ENCODE measurements around the gene RNF34. TPM values are rescaled to one million over a fixed set of nuclear protein-coding genes. Genes with fewer than 3 reads are reported as not detected.

The RNF34 gene
- total and polyA plus RNA-seq, 2 of the 13 experiments (the other 11 are each of a cell fraction or from before 2014, with no cell fraction given), result 36.8 to 53.2 TPM

DNA sequence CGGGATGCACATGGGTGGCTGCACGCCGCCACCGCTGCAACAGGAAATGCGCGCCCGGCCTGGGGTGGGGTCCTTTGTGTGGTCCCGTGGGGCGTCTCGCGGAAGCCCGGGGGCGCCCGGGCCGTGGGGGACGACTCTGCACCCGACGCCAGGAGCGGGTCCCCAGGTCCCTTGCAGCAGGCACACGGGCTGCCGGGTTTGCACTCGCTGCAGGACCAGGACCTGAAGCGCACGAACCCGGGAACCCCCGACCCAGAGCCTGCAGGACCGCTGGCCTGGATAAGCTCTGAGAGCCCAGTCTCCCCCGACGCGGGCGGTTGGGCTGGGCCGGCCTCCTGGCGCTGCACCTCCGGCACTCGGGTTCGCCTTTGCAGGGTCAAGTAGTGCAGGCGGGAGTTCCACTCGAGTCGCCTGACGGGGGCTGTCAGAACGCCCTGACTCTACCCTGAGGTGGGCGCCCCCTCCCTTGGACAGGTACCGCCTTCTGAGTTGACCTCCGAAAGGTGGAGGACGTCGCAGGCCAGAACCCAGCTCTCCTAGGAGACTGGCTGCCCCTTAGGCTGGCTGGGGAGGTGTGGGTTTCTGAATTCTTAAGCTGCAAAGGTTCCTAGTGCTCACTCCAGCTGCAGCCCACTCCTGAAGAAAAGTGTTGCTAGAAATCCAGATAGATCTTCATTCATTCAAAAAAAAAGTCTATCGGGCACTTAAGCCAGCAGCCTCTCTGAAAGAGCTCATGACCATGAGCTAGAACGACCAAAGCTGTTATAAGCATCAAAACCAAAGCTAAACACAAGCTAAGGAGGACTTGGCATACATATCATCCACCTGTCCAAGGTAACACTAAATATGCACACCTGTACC, 68.0 kb downstream of the RNF34 start (continued):
- TF ChIP-seq, protein P1, sequence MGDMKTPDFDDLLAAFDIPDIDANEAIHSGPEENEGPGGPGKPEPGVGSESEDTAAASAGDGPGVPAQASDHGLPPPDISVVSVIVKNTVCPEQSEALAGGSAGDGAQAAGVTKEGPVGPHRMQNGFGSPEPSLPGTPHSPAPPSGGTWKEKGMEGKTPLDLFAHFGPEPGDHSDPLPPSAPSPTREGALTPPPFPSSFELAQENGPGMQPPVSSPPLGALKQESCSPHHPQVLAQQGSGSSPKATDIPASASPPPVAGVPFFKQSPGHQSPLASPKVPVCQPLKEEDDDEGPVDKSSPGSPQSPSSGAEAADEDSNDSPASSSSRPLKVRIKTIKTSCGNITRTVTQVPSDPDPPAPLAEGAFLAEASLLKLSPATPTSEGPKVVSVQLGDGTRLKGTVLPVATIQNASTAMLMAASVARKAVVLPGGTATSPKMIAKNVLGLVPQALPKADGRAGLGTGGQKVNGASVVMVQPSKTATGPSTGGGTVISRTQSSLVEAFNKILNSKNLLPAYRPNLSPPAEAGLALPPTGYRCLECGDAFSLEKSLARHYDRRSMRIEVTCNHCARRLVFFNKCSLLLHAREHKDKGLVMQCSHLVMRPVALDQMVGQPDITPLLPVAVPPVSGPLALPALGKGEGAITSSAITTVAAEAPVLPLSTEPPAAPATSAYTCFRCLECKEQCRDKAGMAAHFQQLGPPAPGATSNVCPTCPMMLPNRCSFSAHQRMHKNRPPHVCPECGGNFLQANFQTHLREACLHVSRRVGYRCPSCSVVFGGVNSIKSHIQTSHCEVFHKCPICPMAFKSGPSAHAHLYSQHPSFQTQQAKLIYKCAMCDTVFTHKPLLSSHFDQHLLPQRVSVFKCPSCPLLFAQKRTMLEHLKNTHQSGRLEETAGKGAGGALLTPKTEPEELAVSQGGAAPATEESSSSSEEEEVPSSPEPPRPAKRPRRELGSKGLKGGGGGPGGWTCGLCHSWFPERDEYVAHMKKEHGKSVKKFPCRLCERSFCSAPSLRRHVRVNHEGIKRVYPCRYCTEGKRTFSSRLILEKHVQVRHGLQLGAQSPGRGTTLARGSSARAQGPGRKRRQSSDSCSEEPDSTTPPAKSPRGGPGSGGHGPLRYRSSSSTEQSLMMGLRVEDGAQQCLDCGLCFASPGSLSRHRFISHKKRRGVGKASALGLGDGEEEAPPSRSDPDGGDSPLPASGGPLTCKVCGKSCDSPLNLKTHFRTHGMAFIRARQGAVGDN (CRISPR knock-in tag; IDR thresholded peaks at IDR 0.05), result peak; percentile 74
- TF ChIP-seq SRSF4 (IDR thresholded peaks at IDR 0.05; ENCODE audit: low read depth, low read length, poor library complexity, severe bottlenecking) (no peak), MEIS2 (CRISPR knock-in tag; IDR thresholded peaks at IDR 0.05) (0 out of 2 replicates have a peak, but pooled peaks have one; percentile 11), KDM6A (CRISPR knock-in tag; IDR thresholded peaks at IDR 0.05; ENCODE audit: low read depth) (no peak), CHD4 (IDR thresholded peaks at IDR 0.05; ENCODE audit: borderline replicate concordance, low read length) (no peak), POLR2G (IDR thresholded peaks at IDR 0.05; ENCODE audit: low read depth, low read length) (peak; percentile 55; the same call in 1 of the 2 replicates), ZFY (CRISPR knock-in tag; IDR thresholded peaks at IDR 0.05) (0 out of 2 replicates have a peak, but pooled peaks have one; percentile 17), ZNF619 (CRISPR knock-in tag; IDR thresholded peaks at IDR 0.05) (no peak), MXD1 (CRISPR knock-in tag; IDR thresholded peaks at IDR 0.05) (no peak; the same call in 1 of the 2 replicates), HNRNPL (IDR thresholded peaks at IDR 0.05; ENCODE audit: low read depth, low read length) (no peak), ZNF317 (CRISPR knock-in tag; IDR thresholded peaks at IDR 0.05) (no peak), ZNF354B (CRISPR knock-in tag; IDR thresholded peaks at IDR 0.05) (0 out of 2 replicates have a peak, but pooled peaks have one; percentile 68), CHD2 (IDR thresholded peaks at IDR 0.05; ENCODE audit: low read depth, low read length) (no peak), ZNF776 (CRISPR knock-in tag; IDR thresholded peaks at IDR 0.05) (0 out of 2 replicates have a peak, but pooled peaks have one; percentile 66), RAD21 (CRISPR knock-in tag; IDR thresholded peaks at IDR 0.05) (peak; percentile 36; the same call in 1 of the 2 replicates), NFYC (CRISPR knock-in tag; IDR thresholded peaks at IDR 0.05) (0 out of 2 replicates have a peak, but pooled peaks have one; percentile 16), TRIM24 (CRISPR knock-in tag; IDR thresholded peaks at IDR 0.05) (no peak), TBX3 (IDR thresholded peaks at IDR 0.05; ENCODE audit: borderline replicate concordance) (no peak), HNF4G (IDR thresholded peaks at IDR 0.05; ENCODE audit: borderline replicate concordance, low read depth, low read length) (no peak), HNF4G (CRISPR knock-in tag; IDR thresholded peaks at IDR 0.05; ENCODE audit: borderline replicate concordance, low read depth) (no peak)
- TF ChIP-seq, protein P2, sequence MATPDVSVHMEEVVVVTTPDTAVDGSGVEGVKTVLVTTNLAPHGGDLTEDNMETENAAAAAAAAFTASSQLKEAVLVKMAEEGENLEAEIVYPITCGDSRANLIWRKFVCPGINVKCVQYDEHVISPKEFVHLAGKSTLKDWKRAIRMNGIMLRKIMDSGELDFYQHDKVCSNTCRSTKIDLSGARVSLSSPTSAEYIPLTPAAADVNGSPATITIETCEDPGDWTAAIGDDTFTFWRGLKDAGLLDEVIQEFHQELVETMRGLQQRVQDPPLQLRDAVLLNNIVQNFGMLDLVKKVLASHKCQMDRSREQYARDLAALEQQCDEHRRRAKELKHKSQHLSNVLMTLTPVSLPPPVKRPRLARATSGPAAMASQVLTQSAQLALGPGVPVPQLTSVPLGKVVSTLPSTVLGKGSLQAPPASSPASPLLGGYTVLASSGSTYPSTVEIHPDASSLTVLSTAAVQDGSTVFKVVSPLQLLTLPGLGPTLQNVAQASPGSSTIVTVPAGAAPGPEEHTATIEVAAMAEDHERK (CRISPR knock-in tag; IDR thresholded peaks at IDR 0.05; ENCODE audit: low read depth), result no peak
